Activated CD8-positive, alpha-beta memory T cell treated with anti-CD3 and anti-CD28 coated beads, Interleukin-2, amount 50 U/mL, for 24 hours (primary cell): ENCODE data around the gene CCAR1.
"Not testable (repeated sequence)": the region's sequence is repeated elsewhere in the genome, so short reads cannot be mapped to it uniquely, and the experiment has no call there.

Source experiments
- DNase-seq: peaks from one replicate; pipeline ENCODE4 v3.0.0-alpha.2; 2020; ENCODE audit errors: extremely low read depth

The CCAR1 gene

DNA sequence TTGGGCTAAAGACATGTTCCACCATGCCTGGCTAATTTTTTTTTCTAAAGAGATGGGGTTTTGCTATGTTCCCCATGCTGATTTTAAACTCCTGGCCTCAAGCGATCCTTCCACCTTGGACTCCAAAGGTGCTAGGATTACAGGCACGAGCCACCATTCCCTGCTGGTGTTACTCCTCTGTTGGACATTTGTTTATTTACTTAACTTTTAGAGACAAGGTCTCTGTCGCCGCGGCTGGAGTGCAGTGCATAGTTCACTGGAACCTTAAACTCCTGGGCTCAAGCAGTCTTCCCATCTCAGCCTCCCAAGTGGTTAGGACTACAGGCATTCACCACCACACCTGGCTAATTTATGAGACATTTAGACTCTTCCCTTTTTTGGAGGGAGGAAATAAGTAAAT, 38.9 kb downstream of the CCAR1 start:
- DNase-seq = no peak

DNA sequence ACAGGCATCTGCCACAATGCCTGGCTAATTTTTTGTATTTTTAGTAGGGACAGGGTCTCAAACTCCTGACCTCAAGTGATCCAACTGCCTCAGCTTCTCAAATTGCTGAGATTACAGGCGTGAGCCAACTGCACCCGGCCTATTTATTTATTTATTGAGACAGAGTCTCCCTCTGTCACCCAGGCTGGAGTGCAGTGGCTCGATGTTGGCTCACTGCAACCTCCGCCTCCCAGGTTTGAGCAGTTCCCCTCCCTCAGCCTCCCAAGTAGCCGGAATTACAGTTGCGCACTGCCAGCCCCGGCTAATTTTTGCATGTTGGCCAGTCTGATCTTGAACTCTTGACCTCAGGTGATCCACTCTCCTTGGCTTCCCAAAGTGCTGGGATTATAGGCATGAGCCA, 46.4 kb downstream of the CCAR1 start:
- DNase-seq = not testable (repeated sequence)

DNA sequence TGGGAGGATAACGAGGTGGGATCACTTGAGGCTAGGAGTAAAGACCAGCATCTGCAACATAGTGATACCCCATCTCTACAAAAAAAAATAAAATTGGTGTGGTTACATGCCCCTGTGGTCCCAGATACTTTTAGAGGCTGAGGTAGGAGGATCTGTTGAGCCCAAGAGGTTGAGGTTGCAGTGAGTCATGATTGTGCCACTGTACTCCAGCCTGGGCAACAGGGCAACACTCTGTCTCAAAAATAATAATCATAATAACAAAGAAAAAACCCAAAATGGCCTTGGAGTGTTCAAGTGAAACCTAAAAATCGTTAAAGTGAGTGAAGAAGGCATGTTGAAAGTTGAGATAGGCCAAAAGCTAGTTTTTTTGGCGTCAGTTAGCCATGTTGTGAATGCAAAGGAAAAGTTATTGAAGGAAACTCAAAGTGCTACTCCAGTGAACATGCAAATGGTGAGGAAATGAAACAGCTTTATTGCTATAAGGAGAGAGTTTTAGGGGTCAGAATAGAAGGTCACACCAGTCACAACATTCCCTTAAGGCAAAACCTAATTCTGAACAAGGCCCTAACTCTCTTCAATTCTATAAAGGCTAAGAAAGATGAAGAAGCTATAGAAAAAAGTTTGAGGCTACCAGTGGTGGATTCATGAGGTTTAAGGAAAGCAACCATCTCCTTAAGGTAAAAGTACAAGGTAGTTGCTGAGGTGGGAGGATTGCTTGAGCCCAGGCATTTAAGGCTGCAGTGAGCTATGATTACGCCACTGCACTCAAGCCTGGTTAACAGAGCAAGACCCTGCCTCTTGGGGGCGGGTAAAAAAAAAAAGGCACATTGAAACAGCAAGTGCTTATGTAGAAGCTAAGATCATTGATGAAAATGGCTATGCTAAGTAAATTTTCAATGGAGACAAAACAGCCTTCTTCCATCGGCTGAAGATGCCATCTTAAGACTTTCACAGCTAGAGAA, 60.9 kb downstream of the CCAR1 start:
- DNase-seq = no peak

DNA sequence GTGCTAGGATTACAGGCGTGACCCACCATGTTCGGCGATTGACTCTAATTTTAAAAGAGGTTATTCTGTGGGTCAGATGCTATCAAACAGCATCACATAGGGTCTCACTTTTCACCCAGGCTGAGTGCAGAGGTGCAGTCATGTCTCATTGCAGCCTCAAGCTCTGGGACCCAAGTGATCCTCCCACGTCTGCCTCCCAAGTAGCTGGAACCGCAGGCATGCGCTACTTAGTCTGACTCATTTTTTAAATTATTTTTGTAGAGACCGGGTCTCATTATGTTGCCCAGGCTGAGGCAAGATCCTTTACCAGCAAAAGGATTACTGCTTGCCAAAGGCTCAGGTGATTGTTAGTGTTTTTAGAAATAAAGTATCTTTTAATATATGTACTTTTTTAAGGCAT, 63.4 kb downstream of the CCAR1 start:
- DNase-seq = no peak

DNA sequence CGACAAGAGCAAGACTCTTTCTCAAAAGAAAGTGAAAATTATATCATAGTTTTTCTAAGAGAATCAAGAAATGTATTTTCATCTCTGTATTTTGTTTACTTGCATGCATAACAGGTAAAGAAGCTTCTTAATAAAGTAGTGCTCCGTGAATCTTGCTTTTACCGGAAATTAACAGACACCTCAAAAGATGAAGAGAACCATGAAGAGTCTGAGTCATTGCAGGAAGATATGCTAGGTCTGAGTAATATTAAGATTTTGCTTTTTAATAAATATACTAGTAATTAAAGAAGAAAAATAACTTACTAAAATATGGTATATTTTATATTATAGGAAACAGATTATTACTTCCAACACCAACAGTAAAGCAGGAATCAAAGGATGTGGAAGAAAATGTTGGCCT, 66.8 kb downstream of the CCAR1 start:
- DNase-seq = no peak

DNA sequence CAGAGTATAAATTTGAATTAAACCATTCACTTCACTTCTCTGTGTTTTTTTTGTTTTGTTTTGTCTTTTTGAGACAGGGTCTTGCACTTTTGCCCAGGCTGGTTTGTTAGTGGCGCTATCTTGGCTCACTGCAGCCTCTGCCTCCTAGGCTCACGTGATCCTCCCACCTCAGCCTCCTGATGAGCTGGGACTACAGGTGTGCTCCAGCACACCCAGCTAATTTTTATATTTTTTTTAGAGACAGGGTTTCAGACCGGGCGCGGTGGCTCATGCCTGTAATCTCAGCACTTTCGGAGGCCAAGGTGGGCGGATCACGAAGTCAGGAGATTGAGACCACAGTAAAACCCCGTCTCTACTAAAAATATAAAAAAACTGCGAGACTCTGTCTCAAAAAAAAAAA, 69.4 kb downstream of the CCAR1 start:
- no peak for DNase-seq

DNA sequence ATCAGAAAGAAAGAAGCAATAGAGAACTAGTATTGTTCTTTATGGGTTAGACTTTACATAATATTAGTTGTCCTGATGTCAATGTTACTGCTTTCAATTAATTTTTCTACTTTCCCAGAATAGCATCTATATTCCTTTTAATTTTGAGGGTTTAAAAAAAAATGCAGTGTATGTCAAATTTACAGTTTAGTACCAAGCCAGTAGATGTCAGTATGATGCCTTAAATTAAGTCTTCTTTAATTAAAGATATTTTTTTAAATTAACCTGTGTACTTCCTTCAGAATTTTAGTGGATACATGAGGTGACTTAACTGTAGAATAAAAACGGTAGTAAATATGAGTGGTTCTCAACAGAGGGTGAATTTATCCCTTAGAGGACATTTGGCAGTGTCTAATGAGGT, 71.1 kb downstream of the CCAR1 start:
- DNase-seq = no peak

DNA sequence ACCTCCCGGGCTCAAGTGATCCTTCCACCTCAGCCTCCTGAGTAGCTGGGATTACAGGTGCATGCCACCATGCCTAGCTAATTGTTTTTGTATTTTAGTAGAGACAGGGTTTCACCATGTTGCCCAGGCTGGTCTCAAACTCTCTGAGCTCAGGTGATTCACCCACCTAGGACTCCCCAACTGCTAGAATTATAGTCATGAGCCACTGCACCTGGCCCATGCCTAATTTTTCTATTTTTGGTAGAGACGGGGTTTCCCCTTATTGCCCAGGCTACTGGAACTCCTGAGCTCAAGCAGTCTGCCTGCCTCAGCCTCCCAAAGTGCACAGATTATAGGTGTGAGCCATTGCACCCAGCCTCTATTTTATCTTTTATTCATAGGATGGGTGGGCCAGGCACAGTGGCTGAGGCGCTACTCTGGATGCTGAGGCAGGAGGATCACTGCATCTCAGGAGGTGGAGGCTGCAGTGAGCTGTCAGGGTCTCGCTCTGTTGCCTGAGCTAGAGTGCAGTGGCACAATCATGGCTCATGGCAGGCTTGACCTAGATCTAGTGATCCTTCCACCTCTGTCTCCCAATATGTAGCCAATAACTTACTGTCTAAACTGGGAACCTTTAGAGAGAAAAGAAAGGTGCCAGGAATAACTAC, 75.0 kb downstream of the CCAR1 start:
- no peak for DNase-seq

DNA sequence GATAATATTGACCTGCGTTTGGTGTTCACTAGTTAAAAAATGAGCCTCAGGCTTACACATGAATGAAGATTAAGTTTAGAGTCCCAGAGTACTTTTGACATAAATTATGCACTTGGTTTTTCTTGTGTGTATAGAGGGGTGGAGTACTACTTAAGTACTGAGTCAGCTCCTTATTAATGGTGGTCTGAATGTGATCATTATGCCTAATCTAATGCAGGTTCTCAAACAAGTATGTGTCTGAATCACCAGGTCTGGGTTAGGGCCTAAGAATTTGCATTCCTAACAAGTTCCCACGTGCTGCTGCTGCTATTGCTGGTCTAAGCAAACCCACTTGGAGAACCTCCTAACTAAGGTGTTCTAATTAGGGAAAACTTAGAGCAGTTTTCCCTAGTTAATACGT, 75.6 kb downstream of the CCAR1 start:
- DNase-seq = no peak

DNA sequence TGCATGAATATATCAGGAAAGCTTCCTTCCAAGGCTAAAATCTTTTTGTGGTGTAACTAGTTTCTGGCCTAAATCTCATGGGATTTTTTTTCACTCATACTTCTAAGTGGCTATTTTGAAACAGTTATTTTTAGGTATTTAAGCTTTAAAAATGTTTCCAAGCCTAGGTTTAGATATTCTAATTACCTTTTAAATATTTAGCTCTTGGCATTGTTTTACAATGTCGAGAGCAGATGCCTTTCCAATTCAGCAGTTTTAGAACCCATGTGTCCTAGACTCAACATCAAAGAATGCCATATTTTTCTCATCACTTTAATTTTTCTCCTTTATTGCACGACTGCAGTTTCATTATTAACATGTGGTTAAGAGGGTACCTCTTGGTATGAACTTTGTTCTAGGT, 79.2 kb downstream of the CCAR1 start:
- DNase-seq = no peak

DNA sequence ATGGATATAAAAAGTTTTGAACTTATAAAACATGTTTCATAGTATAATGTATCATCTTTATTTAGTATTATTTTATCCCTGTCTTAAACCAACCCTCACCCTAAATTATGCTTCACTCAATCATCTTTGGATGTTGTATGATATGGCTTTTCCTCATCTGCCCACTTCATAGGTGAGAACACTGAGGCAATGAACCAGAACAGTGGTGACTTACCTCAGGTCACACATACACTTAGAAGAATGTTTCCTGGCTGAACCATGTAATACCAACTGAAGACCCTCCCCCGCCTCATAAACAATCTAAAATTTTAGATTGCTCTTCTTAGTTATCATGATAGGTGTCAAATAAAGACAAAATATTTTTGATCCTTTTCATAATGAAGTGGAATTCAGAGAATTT, 83.7 kb downstream of the CCAR1 start:
- DNase-seq = no peak

DNA sequence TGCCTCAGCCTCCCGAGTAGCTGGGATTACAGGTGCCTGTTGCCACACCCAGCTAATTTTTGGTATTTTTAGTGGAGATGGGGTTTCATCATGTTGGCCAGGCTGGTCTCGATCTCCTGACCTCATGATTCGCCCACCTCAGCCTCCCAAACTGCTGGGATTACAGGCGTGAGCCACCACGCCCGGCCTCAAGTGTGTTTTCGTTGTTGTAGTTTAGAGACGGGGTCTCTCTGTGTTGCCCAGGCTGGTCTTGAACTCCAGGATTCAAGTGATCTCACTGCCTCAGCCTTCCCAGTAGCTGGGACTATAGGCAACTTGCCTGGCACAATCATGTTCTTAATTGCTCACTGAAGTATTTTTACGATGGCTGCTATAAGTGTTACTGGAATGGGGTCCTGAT, 89.8 kb downstream of the CCAR1 start:
- not testable (repeated sequence) for DNase-seq

DNA sequence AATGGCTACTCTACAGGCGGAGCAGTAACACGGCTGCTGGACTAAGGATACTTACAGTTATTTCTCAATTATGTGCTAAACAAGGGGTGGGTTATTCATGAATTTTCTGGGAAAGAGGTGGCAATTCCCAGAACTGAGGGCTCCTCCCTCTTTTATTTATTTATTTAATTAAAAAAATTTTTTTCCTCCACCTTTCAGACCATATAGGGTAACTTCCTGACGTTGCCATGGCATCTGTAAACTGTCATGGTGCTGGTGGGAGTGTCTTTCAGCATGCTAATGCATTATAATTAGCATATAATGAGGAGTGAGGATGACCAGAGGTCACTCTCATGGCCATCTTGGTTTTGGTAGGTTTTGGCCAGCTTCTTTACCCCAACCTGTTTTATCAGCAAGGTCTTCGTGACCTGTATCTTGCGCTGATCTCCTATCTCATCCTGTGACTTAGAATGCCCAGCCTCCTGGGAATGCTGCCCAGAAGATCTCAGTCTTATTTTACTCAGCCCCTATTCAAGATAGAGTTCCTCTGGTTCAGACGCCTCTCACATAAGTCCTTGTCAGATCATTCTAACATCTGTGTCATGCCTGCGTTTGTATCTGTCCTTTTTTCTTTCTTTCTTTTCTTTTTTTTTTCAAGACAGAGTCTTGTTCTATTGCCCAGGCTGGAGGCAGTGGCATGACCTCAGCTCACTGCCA, 90.4 kb downstream of the CCAR1 start:
- DNase-seq = no peak

DNA sequence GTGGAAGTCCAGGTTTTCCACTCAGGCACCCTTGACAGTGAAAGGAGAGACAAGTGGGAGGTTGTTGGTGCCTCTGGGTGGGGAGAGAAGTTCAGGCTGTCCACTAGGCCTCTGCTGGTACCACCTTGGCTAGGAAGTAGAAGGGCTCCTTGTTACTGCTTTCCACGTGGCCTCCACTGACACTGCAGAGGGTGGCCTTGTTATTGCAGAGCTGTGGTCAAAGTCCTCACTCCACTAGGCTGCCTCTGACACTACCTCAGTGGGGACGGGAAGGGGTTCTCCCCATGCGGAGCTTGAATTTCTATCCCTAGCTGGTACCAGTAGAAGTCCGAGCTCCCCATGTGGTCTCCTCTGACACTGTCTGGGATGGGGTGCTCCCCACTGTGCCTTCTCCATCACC, 91.4 kb downstream of the CCAR1 start:
- no peak for DNase-seq

DNA sequence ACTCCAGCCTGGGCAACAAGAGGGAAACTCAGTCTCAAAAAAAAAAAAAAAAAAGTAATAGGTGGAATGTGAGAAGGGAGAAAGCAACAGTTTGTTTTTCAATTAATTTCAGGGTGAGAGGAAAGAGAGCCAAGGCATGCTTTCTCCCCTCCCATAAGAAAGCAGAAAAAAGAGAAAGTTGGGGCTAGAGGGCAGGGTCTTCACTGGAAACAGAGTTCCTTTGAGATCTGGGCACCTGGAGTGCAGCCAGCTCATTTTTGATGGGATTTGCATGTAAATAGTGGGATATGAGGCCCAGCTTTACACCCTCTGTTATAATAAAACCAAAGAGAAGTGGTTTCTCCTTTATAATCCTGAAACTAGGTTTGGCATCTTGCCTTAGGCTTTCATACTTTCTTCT, 92.5 kb downstream of the CCAR1 start:
- DNase-seq = no peak

DNA sequence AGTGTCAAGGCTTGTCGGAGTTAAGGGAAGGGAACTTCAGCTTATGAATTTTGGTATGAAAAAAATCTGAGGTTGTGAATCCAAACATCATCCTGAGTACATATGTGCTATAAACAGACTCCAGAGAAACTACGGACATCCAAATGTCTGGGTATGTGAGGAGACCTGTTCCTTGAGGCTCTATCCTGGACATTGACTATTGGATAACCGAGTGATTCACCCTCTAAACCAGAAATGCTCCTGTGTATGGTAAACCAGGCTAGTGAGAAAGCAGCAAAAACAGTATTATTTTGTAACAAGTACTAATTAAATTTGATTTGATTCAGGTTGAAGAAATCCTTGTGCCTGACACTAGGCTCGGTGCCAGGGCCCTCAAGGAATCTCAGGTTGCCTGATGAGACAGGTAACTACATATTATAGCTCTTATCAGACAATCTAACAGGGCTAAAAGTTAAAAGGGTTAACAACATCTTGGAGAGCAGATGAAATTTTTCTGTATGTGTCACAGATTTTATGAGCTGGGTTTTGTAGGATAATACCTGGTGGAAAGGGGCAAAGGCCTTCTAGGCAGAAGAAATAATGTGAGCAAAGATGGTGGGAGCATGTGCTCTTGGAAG, 95.9 kb downstream of the CCAR1 start:
- DNase-seq = no peak

DNA sequence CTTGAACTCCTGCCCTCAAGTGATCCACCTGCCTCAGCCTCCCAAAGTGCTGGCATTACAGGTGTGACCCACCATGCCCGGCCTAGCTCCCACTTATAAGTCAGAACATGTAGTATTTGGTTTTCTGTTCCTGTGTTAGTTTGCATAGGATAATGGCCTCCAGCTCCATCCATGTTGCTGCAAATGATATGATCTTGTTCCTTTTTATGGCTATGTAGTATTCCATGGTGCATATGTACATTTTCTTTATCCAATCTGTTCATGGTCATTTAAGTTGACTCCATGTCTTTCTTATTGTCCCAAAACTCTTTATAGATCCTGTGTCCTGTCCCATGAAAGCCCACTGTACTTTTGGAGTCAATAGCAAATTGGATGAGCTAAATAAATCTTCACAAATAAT, 99.3 kb downstream of the CCAR1 start:
- not testable (repeated sequence) for DNase-seq

DNA sequence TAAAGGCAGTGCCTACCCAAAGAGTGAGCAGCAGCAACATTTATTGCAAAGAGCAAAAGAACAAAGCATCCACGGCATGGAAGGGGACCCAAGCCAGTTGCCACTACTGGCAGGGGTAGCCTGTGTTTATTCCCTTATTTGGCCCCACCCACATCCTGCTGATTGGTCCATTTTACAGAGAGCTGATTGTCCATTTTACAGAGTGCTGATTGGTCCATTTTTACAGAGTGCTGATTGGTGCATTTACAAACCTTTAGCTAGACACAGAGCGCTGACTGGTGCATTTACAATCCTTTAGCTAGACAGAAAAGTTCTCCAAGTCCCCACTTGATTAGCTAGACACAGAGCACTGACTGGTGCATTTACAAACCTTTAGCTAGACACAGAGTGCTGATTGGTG, 101.6 kb downstream of the CCAR1 start:
- DNase-seq = not testable (repeated sequence)

DNA sequence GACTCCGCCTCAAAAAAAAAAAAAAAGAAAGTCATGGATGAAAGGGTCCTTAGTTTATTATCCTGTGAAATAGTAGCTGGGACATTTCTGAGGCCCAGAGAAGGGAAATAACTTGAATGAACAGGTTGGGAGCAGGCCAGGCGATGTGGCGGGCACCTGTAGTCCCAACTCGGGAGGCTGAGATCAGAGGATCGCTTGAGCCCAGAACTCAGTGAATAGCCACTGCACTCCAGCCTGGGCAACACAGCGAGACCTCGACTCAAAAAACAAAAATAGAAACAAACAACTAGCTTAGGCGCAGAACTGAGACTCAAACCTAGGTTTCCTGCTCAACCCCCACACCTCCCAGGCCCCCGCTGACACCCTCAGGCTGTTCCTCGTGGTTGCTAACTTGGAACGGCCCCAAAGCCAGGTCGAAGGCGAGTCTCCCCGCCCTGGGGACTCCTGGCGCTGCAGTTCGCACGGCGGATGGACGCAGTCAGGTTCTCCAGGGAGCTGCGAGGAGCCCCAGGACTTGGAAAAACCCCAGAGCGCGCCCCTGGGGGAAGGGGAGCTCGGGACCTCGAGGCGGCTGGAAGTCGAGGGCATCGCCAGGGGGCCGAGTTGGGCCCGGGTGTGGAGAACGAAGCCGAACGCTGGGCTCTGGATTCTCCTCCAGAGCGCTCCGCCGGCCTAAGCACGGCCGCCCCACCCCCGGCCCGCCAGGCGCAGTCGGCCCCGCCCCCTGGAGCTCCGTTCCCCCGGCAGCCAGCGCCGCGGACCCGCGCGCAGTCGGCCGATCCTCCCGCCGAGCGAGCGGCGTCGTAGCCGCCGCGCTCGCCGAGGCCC, 105.9 kb downstream of the CCAR1 start, which contains the start of gene STOX1:
Gene STOX1 (plus strand): TSS at position 768 of the 828 bp plus-strand sequence. CDS start 93 bp downstream, outside the sequence.
- DNase-seq = no peak

DNA sequence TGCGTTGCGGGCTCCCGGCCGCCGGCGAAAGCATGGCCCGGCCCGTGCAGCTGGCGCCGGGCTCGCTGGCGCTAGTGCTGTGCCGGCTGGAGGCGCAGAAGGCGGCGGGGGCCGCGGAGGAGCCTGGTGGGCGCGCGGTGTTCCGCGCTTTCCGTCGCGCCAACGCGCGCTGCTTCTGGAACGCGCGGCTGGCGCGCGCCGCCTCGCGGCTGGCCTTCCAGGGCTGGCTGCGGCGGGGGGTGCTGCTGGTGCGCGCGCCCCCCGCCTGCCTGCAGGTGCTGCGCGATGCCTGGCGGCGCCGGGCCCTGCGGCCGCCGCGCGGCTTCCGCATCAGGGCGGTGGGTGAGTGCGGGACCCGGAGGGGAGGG, 106.5 kb downstream of the CCAR1 start:
- DNase-seq = not testable (repeated sequence)

DNA sequence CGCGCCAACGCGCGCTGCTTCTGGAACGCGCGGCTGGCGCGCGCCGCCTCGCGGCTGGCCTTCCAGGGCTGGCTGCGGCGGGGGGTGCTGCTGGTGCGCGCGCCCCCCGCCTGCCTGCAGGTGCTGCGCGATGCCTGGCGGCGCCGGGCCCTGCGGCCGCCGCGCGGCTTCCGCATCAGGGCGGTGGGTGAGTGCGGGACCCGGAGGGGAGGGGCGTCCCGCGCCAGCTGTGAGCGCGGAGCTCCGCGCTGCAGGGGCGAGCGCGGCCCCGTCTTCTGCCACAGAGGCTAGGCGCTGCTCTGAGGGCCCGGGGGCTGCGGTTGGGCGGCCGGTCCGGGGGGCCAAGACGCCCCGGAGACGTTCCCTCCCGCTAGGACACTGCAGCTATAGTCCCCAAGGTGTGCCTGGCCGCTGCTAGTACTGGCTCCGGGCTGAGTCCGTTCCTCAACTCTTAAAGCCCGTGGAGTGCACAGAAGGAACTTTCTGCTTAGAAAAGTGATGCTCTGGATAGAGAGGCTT, 107.1 kb downstream of the CCAR1 start:
- not testable (repeated sequence) for DNase-seq
